C4-2B (cell line): Measurements from ENCODE around the gene PPP2R2B.

Experiments
- CTCF ChIP-seq: fragments of 450-650 bp; conservative IDR thresholded peaks from 2 replicates; pipeline ENCODE4 v1.5.1; 2017; ENCODE audit warnings: mild to moderate bottlenecking
- ZFX ChIP-seq: fragments of 450-650 bp; IDR thresholded peaks from 2 replicates; pipeline ENCODE4 v1.6.1; 2017

GRCh38 chr5:146630472-146630871 is 248.1 kb downstream of the PPP2R2B start:
- TF ChIP-seq CTCF (no peak), ZFX (no peak)
